NCI-H1436 treated with DMSO at 0.1 percent for 48 hours (cell line): Measurements from ENCODE around the gene SGSH.
A peak's percentile ranks its signal among the peaks of the same experiment; 100 is the strongest.
"Not testable (repeated sequence)": the region's sequence is repeated elsewhere in the genome, so short reads cannot be mapped to it uniquely, and the experiment has no call there.

Experiments used
- DNase-seq: peaks from one replicate; lab custom pipeline; 2025; lab: John Stamatoyannopoulos, UW

The SGSH gene

GRCh38 chr17:80220054-80220735 is at the start of gene SGSH, which contains the start of gene SLC26A11:
TSS of gene SGSH (minus strand) at chr17:80220333. CDS start at chr17:80220313, 20 bp downstream.
TSS of gene SLC26A11 (plus strand) at chr17:80220427. CDS start at chr17:80221561, 1,134 bp downstream.
- no peak for DNase-seq

GRCh38 chr17:80269405-80269807 is 49.3 kb upstream of the SGSH start:
- DNase-seq: no peak

- DNase-seq: no peak
Observed at GRCh38 chr17:80268427-80268826, 48.3 kb upstream of the SGSH start.

GRCh38 chr17:80267391-80267790 is 47.3 kb upstream of the SGSH start:
- DNase-seq: no peak

GRCh38 chr17:80265205-80266068 is 45.3 kb upstream of the SGSH start:
- no peak for DNase-seq

- no peak for DNase-seq
Observed at GRCh38 chr17:80264205-80265075, 44.3 kb upstream of the SGSH start.

- peak; percentile 54 for DNase-seq
Observed at GRCh38 chr17:80263253-80264204, 43.4 kb upstream of the SGSH start.

GRCh38 chr17:80262775-80263244 is 42.7 kb upstream of the SGSH start:
- DNase-seq: no peak

- no peak for DNase-seq
Observed at GRCh38 chr17:80262291-80262690, 42.2 kb upstream of the SGSH start.

- no peak for DNase-seq
Observed at GRCh38 chr17:80261895-80262279, 41.8 kb upstream of the SGSH start.

- DNase-seq: no peak
Observed at GRCh38 chr17:80261159-80261894, 41.2 kb upstream of the SGSH start.

GRCh38 chr17:80260791-80261158 is 40.6 kb upstream of the SGSH start, which contains the start of gene RNF213:
TSS of gene RNF213 (plus strand) at chr17:80260852. CDS start at chr17:80263682, 2,830 bp downstream.
- no peak for DNase-seq

GRCh38 chr17:80260069-80260535 is 40.0 kb upstream of the SGSH start:
- DNase-seq: no peak

- DNase-seq: no peak
Observed at GRCh38 chr17:80259457-80260068, 39.4 kb upstream of the SGSH start.

- not testable (repeated sequence) for DNase-seq
Observed at GRCh38 chr17:80258296-80258695, 38.2 kb upstream of the SGSH start.

GRCh38 chr17:80257716-80258213 is 37.6 kb upstream of the SGSH start:
- DNase-seq: no peak

GRCh38 chr17:80256034-80256350 is 35.9 kb upstream of the SGSH start:
- no peak for DNase-seq

GRCh38 chr17:80254396-80255251 is 34.5 kb upstream of the SGSH start:
- no peak for DNase-seq
